MCF 10A (cell line): Measurements from ENCODE around the gene SUSD5. TPM values are rescaled to one million over a fixed set of nuclear protein-coding genes. Genes with fewer than 3 reads are reported as not detected.

Experiments
- BruUV-seq: library from RNA; stranded (reverse); fragments of 400-500 nt; replicated peaks from 2 replicates; lab custom pipeline; 2021; lab: Mats Ljungman, UMichigan
- CTCF ChIA-PET: fragments of 300-600 bp; sonication (Branson Sonifier 250); formaldehyde crosslinking; extraction: SDS; loops from one replicate; lab custom pipeline; 2021; ENCODE audit warnings: antibody characterized with exemption, inconsistent platforms; lab: Yijun Ruan, JAX
- POLR2A ChIA-PET: fragments of 300-600, 350-650 bp; sonication (Branson Sonifier 250); formaldehyde crosslinking; extraction: SDS; loops from one replicate; lab custom pipeline; 2020; ENCODE audit warnings: antibody characterized with exemption, inconsistent platforms; lab: Yijun Ruan, JAX
- DNase-seq: peaks from one replicate; pipeline ENCODE4 v3.0.0-alpha.2; 2018; ENCODE audit not compliant: unreplicated experiment
- H3K27ac Mint-ChIP-seq: one replicate; pipeline ENCODE4 v1.8.0; 2022; ENCODE audit warnings: mild to moderate bottlenecking, low read depth, mixed read lengths; ENCODE audit not compliant: unreplicated experiment
- H3K27me3 Mint-ChIP-seq: one replicate; pipeline ENCODE4 v1.8.0; 2022; ENCODE audit warnings: mixed read lengths; ENCODE audit not compliant: insufficient read depth, unreplicated experiment
- H3K36me3 Mint-ChIP-seq: one replicate; pipeline ENCODE4 v1.8.0; 2022; ENCODE audit warnings: mild to moderate bottlenecking, moderate library complexity, mixed read lengths; ENCODE audit not compliant: insufficient read depth, unreplicated experiment
- H3K4me1 Mint-ChIP-seq: one replicate; pipeline ENCODE4 v1.8.0; 2022; ENCODE audit warnings: mixed read lengths; ENCODE audit not compliant: insufficient read depth, unreplicated experiment
- H3K4me3 Mint-ChIP-seq: one replicate; pipeline ENCODE4 v1.8.0; 2022; ENCODE audit warnings: mild to moderate bottlenecking, moderate library complexity, mixed read lengths; ENCODE audit not compliant: unreplicated experiment
- H3K9me3 Mint-ChIP-seq: one replicate; pipeline ENCODE4 v1.8.0; 2022; ENCODE audit warnings: mixed read lengths; ENCODE audit not compliant: unreplicated experiment
- CTCF ChIP-seq: fragments of 200-600 bp; IDR thresholded peaks from one replicate; pipeline ENCODE4 v1.8.0; 2022; ENCODE audit warnings: antibody characterized with exemption, mild to moderate bottlenecking; ENCODE audit not compliant: unreplicated experiment
- intact Hi-C: fragments of 100-400 bp; cut with micrococcal nuclease; formaldehyde crosslinking; loops from 2 replicates; pipeline ENCODE4 v1.14.1; 2022
- total RNA-seq: library from RNA; stranded (reverse); gene quantifications from 2 replicates; pipeline ENCODE4 v1.2.3, GENCODE V29; 2022

The SUSD5 gene
- total RNA-seq, 1 experiment from 2014 or later: 3.4 TPM

GRCh38 chr3:33104803-33105202 lies 113.8 kb downstream of the SUSD5 start:
- no TSS peak for BruUV-seq
- no peak overlapping the region for H3K27ac Mint-ChIP-seq
- no peak for TF ChIP-seq CTCF
- ChIA-PET POLR2A (interaction anchor here (0.7 to 3.1 kb wide), 3 partner anchors 9 to 453 kb away, joined by 3 to 12 read pairs (median 4); partner anchors contain the start of gene CRTAP), CTCF (interaction anchor here (0.6 to 1.9 kb wide), 4 partner anchors 27 to 500 kb away, joined by 3 to 6 read pairs (median 3); no protein-coding TSS in a partner anchor)
- peaks cover 11% of the 10 kb centered on the region for H3K4me1 Mint-ChIP-seq
- no peak for DNase-seq
- H3K27me3 Mint-ChIP-seq: no peaks in the 10 kb centered on the region
- H3K36me3 Mint-ChIP-seq: no peaks in the 10 kb centered on the region
- no peak overlapping the region for H3K4me3 Mint-ChIP-seq
- no peaks in the 10 kb centered on the region for H3K9me3 Mint-ChIP-seq
- intact Hi-C loops: no loop called here

GRCh38 chr3:33103480-33103879 lies 115.1 kb downstream of the SUSD5 start:
- POLR2A ChIA-PET: interaction anchor here (3.1 kb wide), 1 partner anchor 10 kb away, joined by 12 read pairs; the partner anchor contains the start of gene CRTAP
- intact Hi-C loops: no loop called here
- no peaks in the 10 kb centered on the region for H3K27me3 Mint-ChIP-seq
- H3K27ac Mint-ChIP-seq: no peak overlapping the region
- BruUV-seq: no TSS peak
- H3K36me3 Mint-ChIP-seq: no peaks in the 10 kb centered on the region
- CTCF ChIA-PET: interaction anchor here (0.6 to 1.9 kb wide), 3 partner anchors 28 to 320 kb away, joined by 3 to 6 read pairs (median 3); no protein-coding TSS in a partner anchor
- H3K4me1 Mint-ChIP-seq: peaks cover 11% of the 10 kb centered on the region
- H3K4me3 Mint-ChIP-seq: no peak overlapping the region
- no peak for DNase-seq
- no peaks in the 10 kb centered on the region for H3K9me3 Mint-ChIP-seq
- no peak for TF ChIP-seq CTCF

- no peaks in the 10 kb centered on the region for H3K36me3 Mint-ChIP-seq
- TF ChIP-seq CTCF: no peak
- H3K9me3 Mint-ChIP-seq: no peaks in the 10 kb centered on the region
- H3K4me3 Mint-ChIP-seq: no peak overlapping the region
- no peak for DNase-seq
- no peak overlapping the region for H3K27ac Mint-ChIP-seq
- CTCF ChIA-PET: interaction anchor here (1.9 kb wide), 1 partner anchor 28 kb away, joined by 6 read pairs; no protein-coding TSS in a partner anchor
- intact Hi-C loops: no loop called here
- BruUV-seq: no TSS peak
- H3K27me3 Mint-ChIP-seq: no peaks in the 10 kb centered on the region
- peaks cover 11% of the 10 kb centered on the region for H3K4me1 Mint-ChIP-seq
- POLR2A ChIA-PET: interaction anchor here (3.1 kb wide), 1 partner anchor 10 kb away, joined by 12 read pairs; the partner anchor contains the start of gene CRTAP
Observed at GRCh38 chr3:33103034-33103433, 115.6 kb downstream of the SUSD5 start.

- H3K9me3 Mint-ChIP-seq: no peaks in the 10 kb centered on the region
Observed at GRCh38 chr3:33100229-33100628, 118.4 kb downstream of the SUSD5 start.

More at GRCh38 chr3:33100229-33100628, 118.4 kb downstream of the SUSD5 start:
- DNase-seq: no peak
- BruUV-seq: no TSS peak
- intact Hi-C loops: no loop called here
- H3K27ac Mint-ChIP-seq: no peak overlapping the region
- H3K27me3 Mint-ChIP-seq: no peaks in the 10 kb centered on the region
- no peak overlapping the region for H3K4me3 Mint-ChIP-seq
- no peaks in the 10 kb centered on the region for H3K36me3 Mint-ChIP-seq
- H3K4me1 Mint-ChIP-seq: peaks cover 13% of the 10 kb centered on the region
- TF ChIP-seq CTCF: no peak
- POLR2A ChIA-PET: interaction anchor here (0.6 kb wide), 1 partner anchor 15 kb away, joined by 4 read pairs; no protein-coding TSS in a partner anchor
- CTCF ChIA-PET: interaction anchor here (0.7 kb wide), 1 partner anchor 18 kb away, joined by 3 read pairs; no protein-coding TSS in a partner anchor

Other genes starting within 250 kb of the SUSD5 start
- gene GLB1, start 121.7 kb downstream of the SUSD5 start, total RNA-seq: 37.9 and 42.0 TPM in 2 replicates
- gene TMPPE, start 121.7 kb downstream of the SUSD5 start, total RNA-seq: 5.5 and 8.6 TPM in 2 replicates
- 179 and 182 TPM in 2 replicates for gene CRTAP, start 104.8 kb downstream of the SUSD5 start, total RNA-seq
- 9.6 and 9.8 TPM in 2 replicates for gene FBXL2, start 58.6 kb upstream of the SUSD5 start, total RNA-seq
- 55.6 and 72.6 TPM in 2 replicates for gene UBP1, start 221.6 kb upstream of the SUSD5 start, total RNA-seq